ENCODE measurements around the gene CD320. TPM values are rescaled to one million over a fixed set of nuclear protein-coding genes. Genes with fewer than 3 reads are reported as not detected.
"Not testable (repeated sequence)": the region's sequence is repeated elsewhere in the genome, so short reads cannot be mapped to it uniquely, and the experiment has no call there.

The CD320 gene
- total RNA-seq, 1 donor from 2014 or later = 12.0 TPM

- ATAC-seq = peak; percentile 18
Measured at GRCh38 chr19:8332976-8333766, 25.0 kb upstream of the CD320 start.

- ATAC-seq = no peak
Measured at GRCh38 chr19:8331263-8331845, 23.2 kb upstream of the CD320 start.

DNA sequence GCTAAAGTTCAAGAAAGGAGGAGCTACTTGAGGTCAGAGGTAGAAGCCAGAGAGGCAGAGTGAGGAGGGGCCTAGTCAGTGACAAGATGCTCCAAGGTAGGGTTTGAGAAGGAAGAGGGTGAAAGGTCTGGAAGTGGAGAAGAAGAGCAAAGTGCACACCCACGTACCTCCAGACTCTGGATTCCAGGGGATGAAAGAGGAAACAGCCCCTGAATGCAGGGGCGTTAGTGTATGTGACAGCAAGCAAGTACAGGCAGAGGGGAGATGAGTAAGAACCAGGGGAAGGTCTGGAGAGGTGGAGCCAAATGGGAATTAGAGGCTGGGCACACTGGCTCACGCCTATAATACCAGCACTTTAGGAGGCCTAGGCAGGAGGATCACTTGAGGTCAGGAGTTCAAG lies 21.8 kb upstream of the CD320 start:
- no peak for ATAC-seq

DNA sequence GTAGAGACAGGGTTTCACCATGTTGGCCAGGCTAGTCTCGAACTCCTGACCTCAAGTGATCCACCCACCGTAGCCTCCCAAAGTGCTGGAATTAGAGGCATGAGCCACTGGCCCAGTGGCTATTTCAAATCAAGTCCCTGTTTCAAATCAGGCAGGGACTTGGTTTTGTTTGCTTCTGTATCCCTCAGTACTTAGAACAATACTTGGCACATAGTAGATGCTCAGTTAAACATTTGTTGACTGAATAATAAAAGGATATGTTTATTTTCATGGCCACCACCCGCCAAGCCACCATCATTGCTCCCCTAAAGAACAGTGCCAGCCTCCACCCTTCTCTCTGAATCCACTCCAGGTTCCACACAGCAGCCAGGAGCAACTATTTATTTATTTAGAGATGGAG lies 17.3 kb upstream of the CD320 start:
- ATAC-seq = no peak

DNA sequence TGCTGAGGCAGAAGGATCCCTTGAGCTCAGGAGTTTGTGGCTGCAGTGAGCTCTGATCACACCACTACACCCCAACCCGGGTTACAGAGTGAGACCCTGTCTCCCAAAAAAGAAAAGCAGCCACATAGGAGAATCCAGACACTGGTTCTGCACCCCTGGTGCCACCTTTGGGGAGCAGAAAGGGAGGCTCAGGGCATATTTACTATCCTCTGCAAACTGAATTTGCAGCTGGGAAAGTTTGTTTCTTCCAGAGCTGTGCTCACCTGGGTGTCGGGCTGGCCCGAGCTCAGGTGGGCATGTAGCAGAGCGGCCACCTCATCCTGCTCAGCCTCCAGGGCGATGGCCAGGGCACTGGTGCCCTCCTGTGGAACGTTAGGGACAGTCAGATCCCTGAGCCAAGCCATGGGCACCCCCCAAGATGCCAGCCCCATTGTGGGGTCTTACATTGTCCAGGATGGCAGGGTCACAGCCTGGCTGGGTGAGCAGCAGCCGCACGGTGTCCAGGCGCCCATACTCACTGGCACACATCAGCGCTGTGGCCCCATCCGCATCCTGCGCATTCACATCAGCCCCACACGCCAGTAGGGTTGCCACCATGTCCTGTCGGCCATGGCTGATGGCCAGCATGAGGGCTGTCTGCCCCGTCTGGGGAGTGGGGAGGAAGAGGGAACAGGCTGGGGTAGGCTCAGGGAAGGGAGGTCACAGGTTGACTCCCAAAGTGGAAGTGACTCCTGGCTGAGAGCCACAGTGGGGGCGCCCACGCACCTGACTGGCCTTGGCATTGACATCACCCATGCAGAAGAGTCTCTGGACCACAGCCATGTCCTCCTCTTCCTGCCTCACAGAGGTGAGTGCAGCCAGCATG lies 16.3 kb upstream of the CD320 start:
- peak; percentile 2 for ATAC-seq

DNA sequence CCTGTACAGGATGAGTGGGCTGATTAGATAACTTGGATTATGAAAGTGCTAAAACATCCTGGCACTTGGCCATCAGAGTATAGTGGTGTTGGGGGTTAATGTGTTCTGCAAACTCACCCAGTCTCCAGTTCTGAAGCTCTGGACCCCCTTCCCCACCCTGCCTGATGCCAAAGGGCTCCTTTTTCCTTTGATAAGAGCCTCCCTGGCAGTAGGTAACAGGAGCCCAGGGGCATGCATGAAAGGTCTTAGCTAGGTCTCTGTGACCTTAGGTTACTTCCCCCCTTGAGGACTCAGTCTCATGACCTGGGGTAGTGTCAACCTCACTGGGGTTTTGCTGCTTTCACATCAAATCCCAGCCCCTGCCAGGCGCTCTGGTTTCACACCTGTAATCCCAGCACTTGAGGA lies 15.6 kb upstream of the CD320 start:
- no peak for ATAC-seq

DNA sequence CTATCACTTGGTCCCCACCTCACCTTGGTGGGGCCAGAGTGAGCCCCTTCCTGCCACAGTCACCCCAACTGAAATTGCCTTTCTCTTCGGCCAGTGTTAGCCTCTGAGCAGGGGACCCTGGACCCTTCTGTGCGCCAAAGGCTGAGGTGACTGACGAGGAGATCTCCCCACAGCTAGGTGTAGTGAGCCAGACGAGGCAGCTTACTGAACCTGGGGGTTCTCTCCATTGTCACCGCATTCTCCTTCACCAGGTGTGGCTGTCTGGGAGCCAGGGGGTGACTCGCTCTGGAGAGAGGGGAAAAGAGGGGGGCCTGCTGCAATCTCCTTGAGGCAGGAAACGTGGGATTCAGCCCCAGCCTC lies 14.5 kb upstream of the CD320 start:
- no peak for ATAC-seq

GRCh38 chr19:8321986-8322637 lies 14.0 kb upstream of the CD320 start:
- peak; percentile 9 for ATAC-seq

- peak; percentile 93 for ATAC-seq
Measured at GRCh38 chr19:8321067-8321985, 13.2 kb upstream of the CD320 start, which contains the start of the genes NDUFA7 and RPS28. Gene NDUFA7 (minus strand): TSS chr19:8321375. CDS start chr19:8321358, 17 bp downstream. Gene RPS28 (plus strand): TSS chr19:8321496. CDS start chr19:8321531, 35 bp downstream.

DNA sequence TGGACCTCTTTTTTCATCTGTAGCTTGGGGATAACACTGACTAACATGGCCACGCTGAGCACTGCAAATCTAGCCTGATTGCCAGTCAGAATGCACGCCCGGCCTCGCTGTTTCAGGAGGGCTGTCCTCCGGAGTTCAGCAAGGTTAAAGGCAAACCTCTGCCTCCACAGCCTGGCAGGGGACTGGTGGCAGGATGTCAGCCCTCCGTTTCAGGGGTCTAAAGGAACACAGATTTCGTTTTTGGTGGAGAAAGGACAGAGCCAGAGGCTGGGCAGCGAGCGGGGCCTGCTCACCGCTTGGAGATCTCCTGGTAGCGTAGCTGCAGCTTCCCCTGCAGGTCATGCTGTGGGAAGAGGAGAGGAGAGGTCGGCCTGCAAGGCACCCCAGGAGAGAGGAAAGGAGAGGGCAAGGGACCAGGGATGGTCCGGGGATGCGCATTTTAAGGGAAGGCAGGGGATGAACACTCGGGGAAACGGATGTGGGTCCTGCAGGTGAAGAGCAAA lies 12.5 kb upstream of the CD320 start:
- ATAC-seq = peak; percentile 1

GRCh38 chr19:8319807-8320520 lies 11.8 kb upstream of the CD320 start:
- ATAC-seq = no peak

DNA sequence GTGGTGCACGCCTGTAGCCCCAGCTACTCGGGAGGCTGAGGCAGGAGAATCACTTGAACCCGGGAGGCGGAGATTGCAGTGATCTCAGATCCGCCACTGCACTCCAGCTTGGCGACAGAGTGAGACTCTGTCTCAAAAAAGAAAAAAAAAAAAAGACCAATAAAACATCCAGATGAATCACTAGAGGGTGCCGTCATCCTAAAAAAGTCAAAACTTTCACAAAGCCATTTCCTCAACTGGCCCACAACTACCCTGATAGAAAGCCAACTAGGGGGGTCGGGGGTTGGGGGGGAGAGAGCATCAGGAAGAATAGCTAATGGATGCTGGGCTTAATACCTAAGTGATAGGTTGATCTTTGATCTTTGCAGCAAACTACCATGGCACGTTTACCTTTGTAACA lies 10.7 kb upstream of the CD320 start:
- not testable (repeated sequence) for ATAC-seq

DNA sequence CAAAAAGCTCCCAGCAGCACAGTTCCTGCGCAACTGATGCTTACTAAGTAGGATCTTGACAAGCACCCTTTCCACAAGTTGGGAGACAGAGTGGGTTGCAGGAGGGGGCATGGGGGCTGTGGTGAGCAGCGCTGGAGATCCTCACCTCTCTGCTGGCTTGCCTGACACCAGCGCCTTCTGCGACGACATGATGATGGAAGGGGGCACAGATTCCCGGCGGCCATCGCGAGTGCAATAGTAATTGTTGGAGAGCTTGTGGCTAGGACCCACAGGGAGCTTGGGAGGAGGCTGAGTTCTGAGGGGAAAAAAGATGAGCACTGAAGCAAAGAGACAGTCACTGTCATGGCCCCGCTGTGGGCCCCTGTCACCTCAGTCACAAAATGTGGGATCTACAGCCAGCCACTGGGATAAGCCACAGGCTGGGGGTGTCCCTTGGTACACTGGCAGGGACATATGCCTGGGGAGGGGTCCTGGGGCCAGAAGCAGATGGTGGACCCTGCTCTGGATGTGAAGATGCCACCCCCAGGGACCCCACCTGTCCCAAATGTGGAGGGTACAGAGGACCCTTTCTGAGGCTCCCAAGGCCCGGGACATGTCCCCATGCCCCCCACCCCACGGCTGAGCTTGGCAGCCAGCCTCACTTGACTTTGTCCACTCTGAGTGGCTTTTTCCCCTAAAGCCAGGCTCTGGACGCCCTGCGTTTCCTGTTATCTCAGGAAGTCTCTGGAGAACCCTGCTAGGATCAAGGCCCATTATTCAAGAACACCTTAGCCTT lies 8.4 kb upstream of the CD320 start:
- ATAC-seq = no peak

DNA sequence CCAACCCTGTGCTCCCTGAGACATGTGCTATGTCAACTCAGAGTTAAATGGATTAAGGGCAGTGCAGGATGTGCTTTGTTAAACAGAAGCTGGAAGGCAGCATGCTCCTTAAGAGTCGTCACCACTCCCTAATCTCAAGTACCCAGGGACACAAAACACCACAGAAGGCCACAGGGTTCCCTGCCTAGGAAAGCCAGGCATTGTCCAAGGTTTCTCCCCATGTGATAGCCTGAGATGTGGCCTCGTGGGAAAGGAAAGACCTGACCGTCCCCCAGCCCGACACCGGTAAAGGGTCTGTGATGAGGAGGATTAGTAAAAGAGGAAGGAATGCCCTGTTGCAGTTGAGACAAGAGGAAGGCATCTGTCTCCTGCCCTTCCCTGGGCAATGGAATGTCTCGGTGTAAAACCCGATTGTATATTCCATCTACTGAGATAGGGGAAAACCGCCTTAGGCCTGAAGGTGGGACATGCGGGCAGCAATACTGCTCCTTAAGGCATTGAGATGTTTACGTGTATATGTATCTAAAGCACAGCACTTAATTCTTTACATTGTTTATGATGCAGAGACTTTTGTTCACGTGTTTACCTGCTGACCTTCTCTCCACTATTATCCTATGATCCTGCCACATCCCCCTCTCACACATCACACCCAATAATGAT lies 7.0 kb upstream of the CD320 start:
- ATAC-seq = not testable (repeated sequence)

GRCh38 chr19:8311461-8312260 lies 3.5 kb upstream of the CD320 start:
- ATAC-seq = no peak

GRCh38 chr19:8310342-8311055 lies 2.3 kb upstream of the CD320 start:
- no peak for ATAC-seq

DNA sequence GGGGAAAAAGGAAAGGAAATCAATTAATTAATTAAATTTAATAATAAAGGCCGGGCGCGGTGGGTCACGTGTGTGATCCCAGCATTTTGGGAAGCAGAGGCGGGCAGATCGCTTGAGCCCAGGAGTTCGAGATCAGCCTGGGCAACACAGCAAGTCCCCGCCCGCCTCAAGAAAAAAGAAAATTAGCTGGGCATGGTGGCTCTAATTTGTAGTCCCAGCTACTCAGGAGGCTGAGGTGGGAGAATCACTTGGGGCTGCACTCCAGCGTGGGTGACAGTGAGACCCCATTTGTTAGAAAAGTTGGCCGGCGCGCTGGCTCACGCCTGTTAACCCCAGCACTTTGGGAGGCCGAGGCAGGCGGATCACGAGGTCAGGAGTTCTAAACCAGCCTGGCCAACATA lies 733 bp upstream of the CD320 start:
- ATAC-seq = no peak

All from esophagus mucosa (tissue), 1 donor.